KMS-11 (cell line): ENCODE results near the gene C9orf43.
"Not testable (repeated sequence)": the region's sequence is repeated elsewhere in the genome, so short reads cannot be mapped to it uniquely, and the experiment has no call there.

Experiments used
- H2AFZ ChIP-seq: fragments of 200-600 bp; sonication (generic); 2 replicates; pipeline ENCODE4 v1.6.1; 2016; ENCODE audit warnings: antibody characterized with exemption, mixed run types, low read depth
- H3K27ac ChIP-seq: fragments of 200-600 bp; sonication (generic); 2 replicates; pipeline ENCODE4 v1.6.1; 2016; ENCODE audit warnings: mild to moderate bottlenecking, mixed run types
- H3K27me3 ChIP-seq: fragments of 200-600 bp; sonication (generic); 2 replicates; pipeline ENCODE4 v1.6.1; 2017; ENCODE audit warnings: mild to moderate bottlenecking, low read depth, mixed run types, moderate library complexity; ENCODE audit not compliant: insufficient read depth
- H3K36me3 ChIP-seq: fragments of 200-600 bp; sonication (generic); 2 replicates; pipeline ENCODE4 v1.6.1; 2017; ENCODE audit warnings: mild to moderate bottlenecking, mixed run types; ENCODE audit not compliant: insufficient read depth
- H3K4me1 ChIP-seq: fragments of 200-600 bp; sonication (generic); 2 replicates; pipeline ENCODE4 v1.6.1; 2016; ENCODE audit warnings: mild to moderate bottlenecking, low read depth, mixed run types; ENCODE audit not compliant: poor library complexity, severe bottlenecking
- H3K4me2 ChIP-seq: fragments of 200-600 bp; sonication (generic); 2 replicates; pipeline ENCODE4 v1.7.0; 2016; ENCODE audit warnings: mild to moderate bottlenecking, mixed run types
- H3K4me3 ChIP-seq: fragments of 200-600 bp; sonication (generic); IDR thresholded peaks from 2 replicates; pipeline ENCODE4 v1.6.1; 2017; ENCODE audit warnings: low read depth, low read length, mixed read lengths; ENCODE audit not compliant: insufficient read depth
- H3K79me2 ChIP-seq: fragments of 200-600 bp; sonication (generic); 2 replicates; pipeline ENCODE4 v1.6.1; 2016; ENCODE audit warnings: low read depth, mixed run types; ENCODE audit not compliant: insufficient read depth
- H3K9ac ChIP-seq: fragments of 200-600 bp; sonication (generic); 2 replicates; pipeline ENCODE4 v1.6.1; 2016; ENCODE audit warnings: mild to moderate bottlenecking, mixed run types
- H4K20me1 ChIP-seq: fragments of 200-600 bp; sonication (generic); 2 replicates; pipeline ENCODE4 v1.6.1; 2016; ENCODE audit warnings: mild to moderate bottlenecking, mixed run types; ENCODE audit not compliant: insufficient read depth
- CTCF ChIP-seq: fragments of 200-600 bp; sonication (generic); conservative IDR thresholded peaks from 2 replicates; pipeline ENCODE4 v1.6.1; 2017; ENCODE audit warnings: low read depth, mild to moderate bottlenecking, antibody characterized with exemption, low read length, moderate library complexity, mixed read lengths

C9orf43 gene

DNA sequence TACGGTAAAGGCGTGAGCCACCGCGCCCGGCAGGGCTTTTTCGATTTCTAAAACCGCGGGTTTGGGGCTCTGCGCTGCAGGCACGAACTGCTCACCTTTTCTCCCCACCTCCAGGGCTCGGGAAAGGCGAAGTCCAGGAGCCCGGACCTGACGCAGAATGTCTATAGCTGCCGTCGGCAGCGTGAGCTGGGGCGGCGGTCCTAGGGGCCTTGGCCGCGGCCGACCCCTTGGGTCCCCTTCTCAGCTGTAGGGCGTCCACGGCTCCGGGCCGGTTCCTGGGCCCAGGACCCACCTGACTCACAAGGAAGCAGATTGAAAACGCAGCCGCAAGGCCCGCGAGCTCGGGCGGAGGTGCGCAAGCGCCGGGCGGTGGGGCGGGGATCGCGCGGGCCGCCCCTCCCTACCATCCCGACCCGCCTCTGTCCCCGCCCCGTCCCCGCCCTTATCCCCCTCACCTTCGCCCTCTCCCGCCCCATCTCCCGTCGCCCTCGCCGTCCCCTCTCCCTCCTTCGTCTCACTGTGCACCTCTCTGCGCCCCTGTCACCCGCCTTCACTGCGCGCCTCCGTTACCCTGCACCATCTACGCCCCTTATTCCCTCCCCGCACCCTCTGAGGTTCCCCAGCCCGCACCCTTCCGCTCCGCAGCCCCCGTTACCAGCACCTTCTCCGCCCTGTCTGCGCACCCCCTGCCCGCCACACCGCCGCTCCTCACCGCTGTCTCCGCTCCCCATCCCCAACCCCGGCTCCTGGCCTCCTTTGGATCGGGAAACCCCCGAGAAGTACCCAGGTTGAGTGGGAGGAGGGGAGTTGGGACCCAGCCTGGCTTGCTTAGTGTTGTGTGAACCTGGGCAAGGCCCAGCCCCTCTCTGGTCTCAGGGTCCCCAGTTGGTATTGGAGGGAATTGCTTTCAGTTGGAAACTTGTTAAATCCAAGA, 33.6 kb upstream of the C9orf43 start, which contains the start of gene HDHD3:
TSS of gene HDHD3 (minus strand) at position 353 of the 934 bp plus-strand sequence. CDS start 2,632 bp downstream, outside the sequence.
- Histone ChIP-seq H3K4me1 (peaks cover 34% of the 10 kb centered on the region), H3K27ac (peak within 1 kb of the TSS; percentile 60), H3K79me2 (peaks cover 7% of the 10 kb centered on the region; the same call in 1 of the 2 replicates), H3K4me2 (peak within 1 kb of the TSS; percentile 94), H3K27me3 (no peaks in the 10 kb centered on the region), H3K4me3 (no peak within 1 kb of the TSS), H3K36me3 (no peaks in the 10 kb centered on the region), H3K9ac (peak within 1 kb of the TSS; percentile 60; the same call in 1 of the 2 replicates), H4K20me1 (no peaks in the 10 kb centered on the region), H2AFZ (peak within 1 kb of the TSS; percentile 90)
- no peak for TF ChIP-seq CTCF

DNA sequence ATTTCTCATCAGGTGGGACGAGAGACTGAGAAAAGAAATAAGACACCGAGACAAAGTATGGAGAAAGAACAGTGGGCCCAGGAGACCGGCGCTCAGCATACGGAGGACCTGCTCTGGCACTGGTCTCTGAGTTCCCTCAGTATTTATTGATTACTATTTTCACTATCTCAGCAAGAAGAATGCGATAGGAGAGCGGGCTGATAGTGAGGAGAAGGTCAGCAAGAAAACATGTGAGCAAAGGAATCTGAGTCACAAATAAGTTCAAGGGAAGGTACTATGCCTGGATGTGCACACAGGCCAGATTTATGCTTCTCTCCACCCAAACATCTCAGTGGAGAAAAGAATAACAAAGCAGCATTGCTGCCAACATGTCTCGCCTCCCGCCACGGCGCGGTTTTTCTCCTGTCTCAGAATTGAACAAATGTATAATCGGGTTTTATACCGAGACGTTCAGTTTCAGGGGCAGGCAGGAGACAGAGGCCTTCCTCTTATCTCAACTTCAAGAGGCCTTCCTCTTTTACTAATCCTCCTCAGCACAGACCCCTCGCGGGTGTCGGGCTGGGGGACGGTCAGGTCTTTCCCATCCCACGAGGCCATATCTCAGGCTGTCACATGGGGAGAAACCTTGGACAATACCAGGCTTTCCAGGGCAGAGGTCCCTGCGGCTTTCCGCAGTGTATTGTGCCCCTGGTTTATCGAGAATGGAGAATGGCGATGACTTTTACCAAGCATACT, 31.3 kb upstream of the C9orf43 start:
- not testable (repeated sequence) for H3K4me3 ChIP-seq, H3K79me2 ChIP-seq, H3K27ac ChIP-seq, H4K20me1 ChIP-seq, H3K27me3 ChIP-seq, H3K36me3 ChIP-seq, H3K4me2 ChIP-seq, H3K9ac ChIP-seq, H2AFZ ChIP-seq
- H3K4me1 ChIP-seq, result peaks cover 34% of the 10 kb centered on the region

- not testable (repeated sequence) for H3K4me2 ChIP-seq, H3K27me3 ChIP-seq, H3K27ac ChIP-seq, H3K36me3 ChIP-seq, H3K79me2 ChIP-seq, H4K20me1 ChIP-seq, H3K9ac ChIP-seq, H3K4me3 ChIP-seq, H2AFZ ChIP-seq
- H3K4me1 ChIP-seq, result peaks cover 34% of the 10 kb centered on the region
Observed at GRCh38 chr9:113379829-113380210, 30.7 kb upstream of the C9orf43 start.

DNA sequence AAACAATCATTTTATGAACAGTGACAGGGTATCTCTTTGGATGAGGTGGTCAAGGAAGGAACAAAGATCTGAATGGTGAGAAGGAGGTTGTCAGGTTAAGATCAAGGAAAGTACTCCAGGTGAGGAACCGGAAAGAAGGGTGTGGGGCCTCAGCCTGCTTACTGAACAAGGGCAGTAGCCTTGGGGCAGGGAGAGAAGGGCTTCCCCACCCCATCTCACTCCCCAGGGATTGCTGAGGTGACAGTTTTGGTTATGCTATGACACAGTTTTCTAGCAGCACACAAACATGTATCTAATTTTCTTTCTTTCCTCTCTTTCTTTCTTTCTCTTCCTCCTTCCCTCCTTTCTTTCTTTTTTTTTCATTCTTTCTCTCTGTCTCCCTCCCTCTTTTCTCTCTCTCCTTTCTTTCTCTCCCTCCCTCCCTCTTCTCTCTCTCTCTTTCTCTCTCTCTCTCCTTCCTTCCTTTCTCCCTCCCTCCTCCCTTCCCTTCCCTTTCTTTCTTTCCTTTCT, 29.6 kb upstream of the C9orf43 start:
- Histone ChIP-seq H3K9ac (no peak overlapping the region; the same call in 1 of the 2 replicates), H3K36me3 (no peaks in the 10 kb centered on the region), H3K4me3 (no peak overlapping the region), H3K27me3 (no peaks in the 10 kb centered on the region), H3K4me2 (peak overlapping the region; percentile 72), H2AFZ (peak overlapping the region; percentile 85), H3K27ac (peak overlapping the region; percentile 56), H4K20me1 (no peaks in the 10 kb centered on the region), H3K79me2 (no peaks in the 10 kb centered on the region), H3K4me1 (peaks cover 27% of the 10 kb centered on the region)
- TF ChIP-seq CTCF, result no peak

GRCh38 chr9:113381441-113381840, 29.1 kb upstream of the C9orf43 start:
- H4K20me1 ChIP-seq, H3K4me2 ChIP-seq, H3K9ac ChIP-seq, H3K4me3 ChIP-seq, H3K36me3 ChIP-seq, H3K27ac ChIP-seq, H3K27me3 ChIP-seq, H3K79me2 ChIP-seq: not testable (repeated sequence)
- 0 out of 2 replicates have a peak overlapping the region, but pooled peaks have one; percentile 34 for H2AFZ ChIP-seq
- H3K4me1 ChIP-seq, result peaks cover 27% of the 10 kb centered on the region
